HG02678 (cell line): ENCODE results near the gene SEMA4A.
A peak's percentile ranks its signal among the peaks of the same experiment; 100 is the strongest.

ENCODE experiments used
- ATAC-seq: cut with Tn5 transposase; IDR thresholded peaks from one replicate; pipeline ENCODE4 v1.9.1; 2021; ENCODE audit warnings: mild to moderate bottlenecking, moderate library complexity; ENCODE audit not compliant: unreplicated experiment

The SEMA4A gene

DNA sequence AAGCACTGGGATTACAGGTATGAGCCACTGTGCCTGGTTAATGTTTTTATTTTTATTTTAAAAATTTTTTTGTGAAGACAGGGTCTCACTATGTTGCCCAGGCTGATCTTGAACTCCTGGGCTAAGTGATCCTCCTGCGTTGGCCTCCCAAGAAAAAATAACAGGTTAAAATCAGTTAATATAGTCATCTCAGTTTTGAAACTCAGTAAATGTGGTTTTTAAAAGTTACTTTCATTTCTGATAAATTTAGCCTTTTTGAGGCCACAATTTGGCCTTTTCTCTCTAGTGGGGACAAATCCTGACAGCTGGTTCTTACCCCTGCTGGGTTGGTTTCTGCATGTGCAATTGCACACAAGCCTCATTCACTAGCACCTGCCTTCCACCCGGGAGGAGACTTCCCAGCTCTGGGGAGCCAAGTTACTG, 72.7 kb downstream of the SEMA4A start:
- peak; percentile 74 for ATAC-seq

DNA sequence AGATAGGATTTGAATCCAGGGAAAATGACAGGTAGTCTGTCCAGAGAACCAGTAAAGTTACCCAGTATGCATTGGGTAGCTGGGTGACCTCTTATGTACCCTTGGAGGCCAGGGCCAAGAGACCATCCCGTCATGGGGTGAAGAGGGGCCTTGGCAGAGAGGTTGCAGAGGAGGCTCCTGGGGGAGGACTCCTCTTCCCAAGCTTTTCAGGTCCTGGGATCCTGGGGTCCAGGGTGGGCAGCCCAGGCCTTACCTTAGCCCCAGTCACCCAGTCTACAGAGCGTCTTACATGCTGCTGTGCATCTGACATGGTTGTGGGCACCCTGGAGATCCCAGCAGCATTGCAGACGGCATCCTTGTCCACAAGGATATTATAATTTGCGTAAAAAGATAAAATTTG, 73.4 kb downstream of the SEMA4A start:
- ATAC-seq, result no peak
